Measurements from ENCODE around the gene AMOTL1.

The AMOTL1 gene

GRCh38 chr11:94880216-94880615, 112.1 kb downstream of the AMOTL1 start:
- H3K27ac ChIP-seq (ENCODE audit: low read depth, low read length), result no peak overlapping the region
- H4K20me1 ChIP-seq (ENCODE audit: control insufficient read depth, insufficient read depth, low read depth, low read length), result no peaks in the 10 kb centered on the region
- no peak overlapping the region for H3K4me3 ChIP-seq (ENCODE audit: low read length)
- H3K9me3 ChIP-seq (ENCODE audit: control insufficient read depth, insufficient read depth, low read length), result no peaks in the 10 kb centered on the region
- H3K9me2 ChIP-seq (replicated peaks; ENCODE audit: control insufficient read depth, low read length), result no peaks in the 10 kb centered on the region
- H3K36me3 ChIP-seq (ENCODE audit: control insufficient read depth, low read length), result no peaks in the 10 kb centered on the region
- H3F3A ChIP-seq (ENCODE audit: control insufficient read depth, insufficient read depth), result no peaks in the 10 kb centered on the region
- H3K27me3 ChIP-seq (ENCODE audit: control insufficient read depth, low read length), result no peaks in the 10 kb centered on the region; the same call in 1 of the 2 replicates
- TF ChIP-seq EZH2phosphoT487 (IDR thresholded peaks at IDR 0.05; ENCODE audit: borderline replicate concordance, low read length), result no peak
- TF ChIP-seq, protein P1, sequence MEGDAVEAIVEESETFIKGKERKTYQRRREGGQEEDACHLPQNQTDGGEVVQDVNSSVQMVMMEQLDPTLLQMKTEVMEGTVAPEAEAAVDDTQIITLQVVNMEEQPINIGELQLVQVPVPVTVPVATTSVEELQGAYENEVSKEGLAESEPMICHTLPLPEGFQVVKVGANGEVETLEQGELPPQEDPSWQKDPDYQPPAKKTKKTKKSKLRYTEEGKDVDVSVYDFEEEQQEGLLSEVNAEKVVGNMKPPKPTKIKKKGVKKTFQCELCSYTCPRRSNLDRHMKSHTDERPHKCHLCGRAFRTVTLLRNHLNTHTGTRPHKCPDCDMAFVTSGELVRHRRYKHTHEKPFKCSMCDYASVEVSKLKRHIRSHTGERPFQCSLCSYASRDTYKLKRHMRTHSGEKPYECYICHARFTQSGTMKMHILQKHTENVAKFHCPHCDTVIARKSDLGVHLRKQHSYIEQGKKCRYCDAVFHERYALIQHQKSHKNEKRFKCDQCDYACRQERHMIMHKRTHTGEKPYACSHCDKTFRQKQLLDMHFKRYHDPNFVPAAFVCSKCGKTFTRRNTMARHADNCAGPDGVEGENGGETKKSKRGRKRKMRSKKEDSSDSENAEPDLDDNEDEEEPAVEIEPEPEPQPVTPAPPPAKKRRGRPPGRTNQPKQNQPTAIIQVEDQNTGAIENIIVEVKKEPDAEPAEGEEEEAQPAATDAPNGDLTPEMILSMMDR (IDR thresholded peaks at IDR 0.05; ENCODE audit: low read depth, low read length, poor library complexity, severe bottlenecking), result no peak
- no peaks in the 10 kb centered on the region for H3K79me2 ChIP-seq (ENCODE audit: control insufficient read depth, low read length)
- H3K4me1 ChIP-seq (ENCODE audit: control insufficient read depth, low read length), result no peaks in the 10 kb centered on the region
- H3K4me2 ChIP-seq (ENCODE audit: low read length), result no peak overlapping the region

- Histone ChIP-seq H3K36me3 (ENCODE audit: control insufficient read depth, low read length) (no peaks in the 10 kb centered on the region), H3K79me2 (ENCODE audit: control insufficient read depth, low read length) (no peaks in the 10 kb centered on the region), H3K27me3 (ENCODE audit: control insufficient read depth, low read length) (no peaks in the 10 kb centered on the region), H3K4me1 (ENCODE audit: control insufficient read depth, low read length) (no peaks in the 10 kb centered on the region), H3K9me3 (ENCODE audit: control insufficient read depth, insufficient read depth, low read length) (no peaks in the 10 kb centered on the region), H4K20me1 (ENCODE audit: control insufficient read depth, insufficient read depth, low read depth, low read length) (no peaks in the 10 kb centered on the region), H3F3A (ENCODE audit: control insufficient read depth, insufficient read depth) (no peaks in the 10 kb centered on the region), H3K4me3 (ENCODE audit: low read length) (no peak overlapping the region), H3K27ac (ENCODE audit: low read depth, low read length) (no peak overlapping the region), H3K4me2 (ENCODE audit: low read length) (no peak overlapping the region), H3K9me2 (replicated peaks; ENCODE audit: control insufficient read depth, low read length) (no peaks in the 10 kb centered on the region)
- no peak for TF ChIP-seq EZH2phosphoT487 (IDR thresholded peaks at IDR 0.05; ENCODE audit: borderline replicate concordance, low read length)
- TF ChIP-seq, protein P1 (IDR thresholded peaks at IDR 0.05; ENCODE audit: low read depth, low read length, poor library complexity, severe bottlenecking), result no peak
These were observed 114.8 kb downstream of the AMOTL1 start for GRCh38 chr11:94882931-94883330.

GRCh38 chr11:94883878-94884277, 115.7 kb downstream of the AMOTL1 start:
- Histone ChIP-seq H3K4me1 (ENCODE audit: control insufficient read depth, low read length) (no peaks in the 10 kb centered on the region), H3F3A (ENCODE audit: control insufficient read depth, insufficient read depth) (no peaks in the 10 kb centered on the region), H3K9me2 (replicated peaks; ENCODE audit: control insufficient read depth, low read length) (no peaks in the 10 kb centered on the region)

More at GRCh38 chr11:94883878-94884277, 115.7 kb downstream of the AMOTL1 start:
- no peaks in the 10 kb centered on the region for H3K79me2 ChIP-seq (ENCODE audit: control insufficient read depth, low read length)
- H3K27me3 ChIP-seq (ENCODE audit: control insufficient read depth, low read length), result no peaks in the 10 kb centered on the region
- H4K20me1 ChIP-seq (ENCODE audit: control insufficient read depth, insufficient read depth, low read depth, low read length), result no peaks in the 10 kb centered on the region
- no peak overlapping the region for H3K27ac ChIP-seq (ENCODE audit: low read depth, low read length)
- no peaks in the 10 kb centered on the region for H3K36me3 ChIP-seq (ENCODE audit: control insufficient read depth, low read length)
- no peaks in the 10 kb centered on the region for H3K9me3 ChIP-seq (ENCODE audit: control insufficient read depth, insufficient read depth, low read length)
- TF ChIP-seq, protein P1 (IDR thresholded peaks at IDR 0.05; ENCODE audit: low read depth, low read length, poor library complexity, severe bottlenecking), result no peak
- TF ChIP-seq EZH2phosphoT487 (IDR thresholded peaks at IDR 0.05; ENCODE audit: borderline replicate concordance, low read length), result no peak
- H3K4me3 ChIP-seq (ENCODE audit: low read length), result no peak overlapping the region
- H3K4me2 ChIP-seq (ENCODE audit: low read length), result no peak overlapping the region

Data from DOHH2 (cell line).